A172 (cell line): ENCODE data around the gene SCN2B. TPM values are rescaled to one million over a fixed set of nuclear protein-coding genes. Genes with fewer than 3 reads are reported as not detected.
"Not testable (repeated sequence)": the region's sequence is repeated elsewhere in the genome, so short reads cannot be mapped to it uniquely, and the experiment has no call there.

Experiments used
- DNase-seq: peaks from one replicate; pipeline ENCODE4 v3.0.0-alpha.2; 2015; ENCODE audit warnings: low spot score
- total RNA-seq: library from RNA; depleted of rRNA; stranded (reverse); fragments of >200 nt; shearing (Covaris generic); gene quantifications from 2 replicates; pipeline ENCODE4 v1.2.3, GENCODE V29; 2014

Gene SCN2B
- total RNA-seq, 1 experiment from 2014 or later: not detected

DNA sequence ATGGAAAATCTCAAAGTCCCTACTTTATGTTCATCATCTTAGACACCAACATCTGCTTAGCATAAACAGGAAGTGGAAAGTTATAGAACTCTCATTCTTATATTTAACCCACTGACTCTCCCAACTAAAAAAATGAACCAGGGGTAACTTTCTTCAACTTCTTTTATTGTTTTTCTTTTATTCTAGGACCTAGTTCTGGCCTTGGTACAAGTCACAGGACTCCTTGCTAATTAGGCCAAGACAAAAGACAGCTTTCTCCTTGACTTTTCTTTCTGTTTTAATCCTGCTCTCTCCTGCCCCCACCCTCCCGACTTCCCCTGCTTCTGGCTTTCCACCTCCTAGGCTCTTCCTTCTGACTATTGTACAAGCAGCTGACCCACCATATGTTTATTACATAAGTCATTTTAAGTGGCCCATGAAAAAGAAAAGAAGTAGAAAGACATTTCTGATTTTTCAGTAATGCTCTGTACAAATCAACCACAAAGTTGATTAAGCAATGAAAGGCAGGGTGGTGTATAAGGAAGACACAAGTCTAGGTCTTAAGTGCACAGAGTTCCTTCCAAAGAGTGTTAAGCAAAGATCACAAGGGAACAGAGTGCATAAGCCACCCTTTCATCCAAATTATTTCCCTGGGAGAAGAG, 30.1 kb upstream of the SCN2B start:
- DNase-seq: no peak

- no peak for DNase-seq
These were observed 29.4 kb upstream of the SCN2B start for GRCh38 chr11:118205606-118206378.

DNA sequence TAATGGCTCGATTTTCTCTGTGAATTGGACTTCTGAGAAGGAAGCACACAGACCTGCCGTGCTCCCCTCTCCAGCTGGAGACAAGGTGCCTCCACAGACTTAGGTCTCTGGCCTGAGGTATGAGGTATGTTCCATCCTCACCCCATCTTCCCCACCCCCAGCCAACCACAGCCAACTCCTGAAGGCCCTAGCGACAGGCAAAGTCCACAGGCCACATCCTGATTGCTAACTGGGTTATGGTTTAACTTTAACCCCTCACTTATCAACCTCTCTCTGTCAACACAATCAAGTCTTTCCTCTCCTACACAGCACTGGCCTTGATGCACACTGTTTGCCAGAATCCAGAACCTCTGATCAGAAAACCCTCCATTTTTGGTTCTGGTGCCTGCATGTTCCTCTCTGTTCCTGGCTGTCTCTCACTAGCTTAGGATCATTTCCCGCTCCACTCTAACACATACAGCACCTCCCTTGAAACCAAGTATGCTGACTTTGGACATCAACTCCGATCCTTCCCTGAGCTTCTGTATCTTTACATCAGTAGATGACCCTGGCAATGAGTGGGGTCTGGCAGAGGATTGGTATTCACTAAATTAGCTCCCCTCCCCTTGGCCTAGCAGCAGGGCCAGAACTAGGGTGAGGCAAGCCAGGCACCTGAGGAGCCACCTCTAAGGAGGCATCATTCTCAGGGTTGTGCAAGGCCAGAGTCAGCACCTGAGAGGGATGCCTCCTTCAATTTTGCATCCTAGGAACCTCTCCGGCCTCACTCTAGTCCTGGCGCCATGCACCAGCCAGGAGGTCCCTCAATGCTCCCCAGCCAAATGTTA, 26.4 kb upstream of the SCN2B start:
- DNase-seq: no peak

GRCh38 chr11:118201966-118202365, 25.5 kb upstream of the SCN2B start:
- no peak for DNase-seq

GRCh38 chr11:118200901-118201680, 24.7 kb upstream of the SCN2B start:
- no peak for DNase-seq

DNA sequence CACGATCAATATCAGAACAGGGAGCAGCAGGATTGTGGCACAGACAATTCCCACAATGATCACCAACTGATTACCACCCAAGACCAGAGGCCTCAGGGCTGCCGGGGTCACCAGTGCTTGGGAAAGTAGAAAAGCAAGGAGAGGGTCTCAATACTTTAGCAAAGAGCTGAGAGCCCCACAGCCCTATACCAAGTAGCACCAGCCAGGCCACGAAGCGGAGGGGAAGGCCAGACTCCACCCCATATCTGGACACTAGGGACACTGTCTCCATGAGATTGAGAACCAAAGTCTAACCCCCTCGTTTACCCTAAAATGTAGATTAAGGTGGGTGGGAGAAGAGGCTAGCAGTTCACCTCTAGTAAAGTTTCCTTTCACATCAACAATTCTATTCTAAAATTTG, 24.1 kb upstream of the SCN2B start:
- DNase-seq: no peak

GRCh38 chr11:118199135-118199534, 22.7 kb upstream of the SCN2B start:
- no peak for DNase-seq

DNA sequence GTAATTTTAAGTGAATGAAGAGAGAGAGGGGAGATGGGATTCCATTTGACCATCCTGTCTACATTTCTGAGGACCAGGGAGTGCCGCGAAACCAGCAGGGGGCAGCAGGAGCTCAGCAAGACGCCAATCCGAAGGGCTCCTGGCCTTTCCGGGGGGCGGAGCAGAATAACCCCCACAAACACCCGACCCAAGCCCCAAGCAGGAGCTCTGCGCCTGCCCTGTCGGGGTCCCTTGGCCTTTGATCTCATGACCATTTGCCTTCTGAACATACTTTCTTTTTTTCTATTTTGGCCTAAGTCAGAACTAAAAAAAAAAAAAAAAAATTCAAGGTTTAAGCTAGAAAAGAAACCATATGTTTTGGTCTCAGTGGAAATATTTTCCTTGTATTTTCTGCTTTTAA, 21.9 kb upstream of the SCN2B start:
- DNase-seq: peak; percentile 13

DNA sequence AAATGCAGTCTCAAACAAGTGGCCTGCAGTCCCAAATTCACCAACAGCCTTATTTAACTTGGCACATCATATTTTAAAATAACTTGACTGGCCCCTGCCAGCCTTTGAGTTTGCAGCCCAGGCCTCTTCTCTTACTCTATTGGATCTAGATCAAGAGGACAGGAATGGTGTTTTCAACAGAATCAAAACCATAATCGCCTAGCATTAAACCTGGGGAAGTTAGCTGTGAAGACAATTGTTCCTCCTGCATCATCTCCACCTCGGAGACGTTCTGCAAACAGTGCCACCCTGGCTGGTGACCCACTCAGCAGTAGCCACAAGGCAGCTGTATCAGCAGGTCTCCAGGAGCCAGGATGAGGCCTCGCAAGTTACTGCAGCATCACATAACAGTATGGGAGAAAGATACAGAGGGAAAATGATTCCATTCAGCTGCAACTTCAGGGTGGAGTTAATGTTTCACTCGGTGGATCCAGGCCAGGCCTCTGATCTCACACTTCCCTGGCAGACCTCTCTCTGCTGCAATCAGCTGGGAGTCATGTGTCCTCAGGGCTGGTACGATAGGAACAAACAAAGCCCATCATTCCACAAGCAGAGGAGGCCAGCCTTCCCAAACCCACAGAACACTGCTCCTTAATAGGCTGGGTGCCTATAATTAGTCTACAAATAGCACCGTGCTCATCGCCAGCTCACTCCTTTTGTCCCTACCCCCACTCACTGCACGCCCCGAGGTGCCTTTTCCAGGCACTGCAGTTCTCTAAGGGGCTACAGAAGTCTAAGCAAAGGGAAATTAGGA, 18.6 kb upstream of the SCN2B start:
- peak; percentile 46 for DNase-seq

DNA sequence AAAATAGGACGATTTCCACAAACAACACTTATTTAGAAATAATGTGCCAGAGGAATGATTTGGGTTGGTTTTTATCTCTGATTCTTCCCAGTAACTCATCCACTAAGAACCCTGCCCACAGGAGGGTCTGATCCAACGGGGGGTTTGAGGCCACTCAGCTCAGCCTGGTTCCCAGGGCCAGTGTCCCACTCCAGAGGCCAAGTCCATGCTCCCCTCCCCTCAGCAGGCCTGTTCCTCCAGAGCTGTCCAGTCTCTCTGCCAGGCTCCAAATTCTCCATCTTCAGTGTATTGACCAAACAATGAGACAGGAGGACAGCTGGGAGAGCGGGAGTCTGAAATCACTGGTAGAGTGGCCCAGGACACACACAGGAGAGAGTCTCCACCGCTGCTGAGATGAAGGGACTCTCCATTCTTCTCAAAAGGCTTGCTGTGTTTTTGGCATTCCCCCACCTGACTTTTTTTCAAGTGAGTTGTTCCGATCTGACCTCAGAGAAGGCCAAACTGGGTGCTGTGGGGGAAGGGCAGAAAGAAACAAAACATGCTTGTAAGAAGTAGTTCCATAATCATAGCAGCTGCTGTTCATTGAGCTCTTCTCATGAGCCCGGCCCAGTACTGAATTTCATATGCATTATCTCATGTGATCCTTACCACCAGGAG, 17.6 kb upstream of the SCN2B start:
- DNase-seq: no peak

DNA sequence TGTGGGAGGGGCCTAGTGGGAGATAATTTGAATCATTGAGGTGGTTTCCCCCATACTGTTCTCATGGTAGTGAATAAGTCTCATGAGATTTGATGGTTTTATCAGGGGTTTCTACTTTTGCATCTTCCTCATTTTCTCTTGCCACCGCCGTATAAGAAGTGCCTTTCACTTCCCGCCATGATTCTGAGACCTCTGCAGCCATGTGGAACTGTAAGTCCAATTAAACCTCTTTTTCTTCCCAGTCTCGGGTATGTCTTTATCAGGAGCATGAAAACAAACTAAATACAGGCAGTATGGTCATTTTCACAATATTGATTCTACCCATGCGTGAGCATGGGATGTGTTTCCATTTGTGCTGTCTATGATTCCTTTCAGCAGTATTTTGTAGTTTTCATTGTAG, 16.4 kb upstream of the SCN2B start:
- DNase-seq: not testable (repeated sequence)

DNA sequence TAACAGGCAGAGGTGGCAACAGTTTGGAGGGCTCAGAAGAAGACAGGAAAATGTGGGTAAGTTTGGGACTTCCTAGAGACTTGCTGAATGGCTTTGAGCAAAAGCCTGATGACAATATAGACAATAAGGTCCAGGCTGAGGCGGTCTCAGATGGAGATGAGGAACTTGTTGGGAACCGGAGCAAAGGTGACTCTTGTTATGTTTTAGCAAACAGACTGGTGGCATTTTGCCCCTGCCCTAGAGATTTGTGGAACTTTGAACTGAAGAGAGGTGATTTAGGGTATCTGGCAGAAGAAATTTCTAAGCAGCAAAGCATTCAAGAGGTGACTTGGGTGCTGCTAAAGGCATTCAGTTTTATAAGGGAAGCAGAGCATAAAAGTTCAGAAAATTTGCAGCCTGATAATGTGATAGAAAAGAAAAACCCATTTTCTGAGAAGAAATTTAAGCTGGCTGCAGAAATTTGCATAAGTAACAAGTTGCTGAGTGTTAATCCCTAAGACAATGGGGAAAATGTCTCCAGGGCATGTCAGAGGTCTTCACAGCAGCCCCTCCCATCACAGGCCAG, 14.6 kb upstream of the SCN2B start:
- DNase-seq: not testable (repeated sequence)

GRCh38 chr11:118186346-118187107, 10.1 kb upstream of the SCN2B start:
- no peak for DNase-seq

DNA sequence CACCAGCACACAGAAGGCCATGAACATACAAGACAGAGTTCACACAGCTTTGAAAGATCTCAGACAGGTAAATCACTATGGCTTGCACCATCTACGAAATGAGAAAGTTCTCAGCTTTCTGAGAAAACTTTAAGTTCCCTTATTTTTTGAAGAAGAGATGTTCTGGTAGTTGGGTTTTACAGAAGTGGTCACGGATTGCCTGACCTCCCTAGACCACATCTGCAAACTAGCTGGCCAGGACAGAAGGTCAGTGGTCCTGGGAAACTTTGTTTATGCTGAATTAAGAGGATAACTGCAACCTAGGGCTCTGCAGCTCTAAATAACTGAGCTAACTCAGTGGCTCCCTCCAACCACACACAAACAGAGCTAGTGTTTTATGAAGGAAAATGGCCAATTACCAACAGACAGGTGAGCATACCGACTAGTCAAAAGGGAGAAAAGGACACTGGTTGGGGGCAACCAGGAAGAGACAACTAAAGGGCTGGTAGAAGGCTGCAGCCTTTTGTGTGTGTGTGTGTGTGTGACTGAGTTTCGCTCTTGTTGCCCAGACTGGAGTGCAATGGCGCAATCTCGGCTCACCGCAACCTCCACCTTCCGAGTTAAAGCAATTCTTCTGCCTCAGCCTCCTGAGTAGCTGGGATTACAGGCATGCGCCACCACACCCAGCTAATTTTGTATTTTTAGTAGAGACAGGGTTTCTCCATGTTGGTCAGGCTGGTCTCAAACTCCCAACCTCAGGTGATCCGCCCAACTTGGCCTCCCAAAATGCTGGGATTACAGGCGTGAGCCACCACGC, 8.5 kb upstream of the SCN2B start:
- no peak for DNase-seq

DNA sequence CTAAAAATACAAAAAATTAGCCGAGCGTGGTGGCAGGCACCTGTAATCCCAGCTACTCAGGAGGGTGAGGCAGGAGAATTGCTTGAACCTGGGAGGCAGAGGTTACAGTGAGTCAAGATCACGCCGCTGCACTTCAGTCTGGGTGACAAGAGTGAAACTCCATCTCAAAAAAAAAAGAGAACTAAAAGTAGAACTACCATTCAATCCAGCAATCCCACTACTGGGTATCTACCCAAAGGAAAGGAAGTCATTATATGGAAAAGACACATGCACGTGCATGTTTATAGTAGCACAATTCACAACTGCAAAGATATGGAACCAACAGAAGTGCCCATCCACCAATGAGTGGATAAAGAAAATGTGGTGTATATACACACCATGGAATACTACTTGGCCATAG, 7.3 kb upstream of the SCN2B start:
- DNase-seq: not testable (repeated sequence)

- DNase-seq: no peak
These were observed 3.9 kb upstream of the SCN2B start for GRCh38 chr11:118180300-118180703.

- DNase-seq: no peak
These were observed 317 bp upstream of the SCN2B start for GRCh38 chr11:118176778-118177134.
